H1 (cell line): ENCODE results near the gene TMEM187. TPM values are rescaled to one million over a fixed set of nuclear protein-coding genes. Genes with fewer than 3 reads are reported as not detected.

Experiments used
- CTCF ChIA-PET: fragments of 300-600 bp; sonication (Branson Sonifier 250); formaldehyde crosslinking; loops from one replicate; lab custom pipeline; 2021; ENCODE audit not compliant: partially characterized antibody; lab: Charles Lee
- POLR2A ChIA-PET: fragments of 300-600 bp; sonication (Branson Sonifier 250); formaldehyde crosslinking; loops from one replicate; lab custom pipeline; 2021; ENCODE audit warnings: inconsistent platforms; ENCODE audit not compliant: partially characterized antibody; lab: Charles Lee
- DNase-seq, 2 experiments: peaks; one replicate each; pipeline versions ENCODE4 v3.0.0 to v3.0.0-alpha.2; 2010 to 2022; ENCODE audit warnings: low spot score in 2 of 2, low read depth in 1 of 2, mixed read lengths in 1 of 2
- FAIRE-seq: peaks from 2 replicates; lab custom pipeline; 2011; peaks lifted over from hg19 to GRCh38; lab: Jason Lieb, UNC
- H2AFZ ChIP-seq: 2 replicates; pipeline ENCODE4 v1.8.1; 2012; ENCODE audit warnings: low read length, inconsistent platforms
- H2AK5ac ChIP-seq: 2 replicates; pipeline ENCODE4 v1.6.1; 2013; ENCODE audit warnings: low read depth, low read length
- H2BK120ac ChIP-seq: replicated peaks from 2 replicates; pipeline ENCODE3; 2013; ENCODE audit warnings: low read depth, low read length, inconsistent platforms
- H2BK12ac ChIP-seq: 2 replicates; pipeline ENCODE4 v1.6.1; 2013; ENCODE audit warnings: low read depth, low read length
- H2BK15ac ChIP-seq: 2 replicates; pipeline ENCODE4 v1.6.1; 2013; ENCODE audit warnings: low read length
- H2BK20ac ChIP-seq: 2 replicates; pipeline ENCODE4 v1.6.1; 2013; ENCODE audit warnings: low read length
- H2BK5ac ChIP-seq: 2 replicates; pipeline ENCODE4 v1.6.1; 2013; ENCODE audit warnings: low read depth, low read length
- H3K14ac ChIP-seq: 2 replicates; pipeline ENCODE4 v1.6.1; 2013; ENCODE audit warnings: inconsistent platforms; ENCODE audit not compliant: insufficient read length
- H3K18ac ChIP-seq: 2 replicates; pipeline ENCODE4 v1.6.1; 2013; ENCODE audit warnings: low read length; ENCODE audit errors: extremely low read depth
- H3K23ac ChIP-seq: 2 replicates; pipeline ENCODE4 v1.6.1; 2013; ENCODE audit warnings: inconsistent platforms; ENCODE audit not compliant: insufficient read length
- H3K23me2 ChIP-seq: 2 replicates; pipeline ENCODE4 v1.6.1; 2013; ENCODE audit warnings: low read depth, low read length
- H3K27ac ChIP-seq: 2 replicates; pipeline ENCODE4 v1.6.1; 2011; ENCODE audit warnings: low read depth, low read length, inconsistent platforms
- H3K27me3 ChIP-seq, 4 experiments: replicated peaks in 1 of 4; 1 replicate in 1 of 4; 2 replicates in 3 of 4; pipeline versions ENCODE4 v1.6.1 to v1.8.1; 2011 to 2013; ENCODE audit warnings: low read length in 3 of 4, mild to moderate bottlenecking in 3 of 4, inconsistent platforms in 2 of 4, mixed read lengths in 2 of 4, moderate library complexity in 1 of 4; ENCODE audit not compliant: control insufficient read depth in 3 of 4, insufficient read depth in 3 of 4; ENCODE audit errors: extremely low read depth in 1 of 4
- H3K36me3 ChIP-seq, 4 experiments: 2 replicates each; pipeline versions ENCODE4 v1.6.1 to v1.8.1; 2011 to 2013; ENCODE audit warnings: mild to moderate bottlenecking in 4 of 4, low read length in 3 of 4, moderate library complexity in 2 of 4, control low read depth in 1 of 4, inconsistent platforms in 1 of 4; ENCODE audit not compliant: insufficient read depth in 4 of 4, control insufficient read depth in 2 of 4
- H3K4ac ChIP-seq: replicated peaks from 2 replicates; pipeline ENCODE3; 2013; ENCODE audit warnings: low read length, low read depth, mixed read lengths, inconsistent platforms; ENCODE audit not compliant: insufficient read length
- H3K4me1 ChIP-seq, 4 experiments: replicated peaks in 1 of 4; 1 replicate in 1 of 4; 2 replicates in 3 of 4; pipeline versions ENCODE4 v1.6.1 to v1.8.1; 2011 to 2013; ENCODE audit warnings: low read length in 3 of 4, inconsistent platforms in 2 of 4, mixed read lengths in 1 of 4; ENCODE audit not compliant: insufficient read depth in 4 of 4, control insufficient read depth in 3 of 4
- H3K4me2 ChIP-seq, 2 experiments: 2 replicates each; pipeline versions ENCODE4 v1.6.1 to v1.8.1; 2011 to 2013; ENCODE audit warnings: low read depth in 2 of 2, low read length in 2 of 2, control low read depth in 1 of 2, inconsistent platforms in 1 of 2, mild to moderate bottlenecking in 1 of 2; ENCODE audit not compliant: insufficient read depth in 1 of 2
- H3K4me3 ChIP-seq, 4 experiments: fragments of 200-600, 300-600 bp in 1 of 4; sonication (generic), shearing (Covaris generic), sonication (Bioruptor Twin) in 1 of 4; 2 replicates each; pipeline versions ENCODE4 v1.5.1 to v1.8.1; 2011 to 2016; ENCODE audit warnings: low read length in 4 of 4, low read depth in 3 of 4, control low read depth in 2 of 4, inconsistent platforms in 2 of 4, mild to moderate bottlenecking in 2 of 4, mixed read lengths in 1 of 4, moderate library complexity in 1 of 4; ENCODE audit not compliant: insufficient read depth in 2 of 4; ENCODE audit errors: extremely low read depth in 1 of 4
- H3K56ac ChIP-seq: replicated peaks from 2 replicates; pipeline ENCODE3; 2013; ENCODE audit warnings: low read depth, mild to moderate bottlenecking, mixed read lengths, low read length, inconsistent platforms; ENCODE audit not compliant: insufficient read length
- H3K79me1 ChIP-seq: 2 replicates; pipeline ENCODE4 v1.6.1; 2013; ENCODE audit warnings: low read depth, low read length, control low read depth
- H3K79me2 ChIP-seq, 2 experiments: 2 replicates each; pipeline versions ENCODE4 v1.6.1 to v1.8.1; 2012 to 2013; ENCODE audit warnings: low read length in 2 of 2, mild to moderate bottlenecking in 2 of 2, inconsistent platforms in 1 of 2; ENCODE audit not compliant: insufficient read depth in 2 of 2, control insufficient read depth in 1 of 2
- H3K9ac ChIP-seq, 4 experiments: replicated peaks in 1 of 4; 1 replicate in 1 of 4; 2 replicates in 3 of 4; pipeline versions ENCODE4 v1.6.1 to v1.8.1; 2011 to 2013; ENCODE audit warnings: low read depth in 3 of 4, low read length in 3 of 4, control low read depth in 2 of 4, mild to moderate bottlenecking in 2 of 4, moderate library complexity in 2 of 4, inconsistent platforms in 1 of 4; ENCODE audit errors: extremely low read depth in 1 of 4
- H3K9me3 ChIP-seq, 2 experiments: 2 replicates each; pipeline versions ENCODE4 v1.6.1 to v1.8.1; 2012 to 2013; ENCODE audit warnings: mild to moderate bottlenecking in 2 of 2, moderate library complexity in 2 of 2, control low read depth in 1 of 2, inconsistent platforms in 1 of 2, low read depth in 1 of 2, low read length in 1 of 2, mixed read lengths in 1 of 2; ENCODE audit not compliant: insufficient read depth in 2 of 2
- H4K20me1 ChIP-seq, 2 experiments: replicated peaks in 1 of 2; 2 replicates each; pipeline versions ENCODE3 to v1.8.1; 2011 to 2013; ENCODE audit warnings: inconsistent platforms in 2 of 2, low read length in 2 of 2, mild to moderate bottlenecking in 1 of 2; ENCODE audit not compliant: insufficient read depth in 2 of 2, control insufficient read depth in 1 of 2
- H4K5ac ChIP-seq: 2 replicates; pipeline ENCODE4 v1.6.1; 2013; ENCODE audit warnings: low read length, low read depth, mixed read lengths, inconsistent platforms; ENCODE audit not compliant: insufficient read length
- H4K8ac ChIP-seq: 2 replicates; pipeline ENCODE4 v1.8.0; 2013; ENCODE audit warnings: mild to moderate bottlenecking, moderate library complexity, low read length, inconsistent platforms; ENCODE audit not compliant: insufficient read depth; ENCODE audit errors: extremely low read depth
- H4K91ac ChIP-seq: replicated peaks from 2 replicates; pipeline ENCODE3; 2013; ENCODE audit warnings: low read length, mixed read lengths, inconsistent platforms; ENCODE audit not compliant: insufficient read length
- ATF2 ChIP-seq: IDR thresholded peaks from 2 replicates; pipeline ENCODE4 v1.6.1; 2012; ENCODE audit warnings: low read length, inconsistent platforms
- KDM4A ChIP-seq: IDR thresholded peaks from one replicate; pipeline ENCODE4 v1.7.1; 2012; ENCODE audit warnings: low read depth, mild to moderate bottlenecking, moderate library complexity, low read length, inconsistent platforms; ENCODE audit not compliant: severe bottlenecking
- RBBP5 ChIP-seq: IDR thresholded peaks from 2 replicates; pipeline ENCODE4 v1.7.1; 2012; ENCODE audit warnings: low read depth, mild to moderate bottlenecking, inconsistent platforms, low read length, moderate library complexity, borderline replicate concordance
- SAP30 ChIP-seq: fragments of 300-600 bp; sonication (generic); IDR thresholded peaks from 2 replicates; pipeline ENCODE4 v1.7.1; 2012; ENCODE audit warnings: low read length, moderate library complexity, mild to moderate bottlenecking, inconsistent platforms; ENCODE audit not compliant: insufficient read depth, insufficient replicate concordance
- SIN3A ChIP-seq, 2 experiments: IDR thresholded peaks in 1 of 2; conservative IDR thresholded peaks in 1 of 2; 2 replicates each; pipeline ENCODE4 v1.6.1; 2011 to 2012; ENCODE audit warnings: low read length in 2 of 2, improper control_type of control experiment in 1 of 2, low read depth in 1 of 2, mild to moderate bottlenecking in 1 of 2
- WGBS, 2 experiments: shearing (Covaris generic) in 1 of 2; methylation state at CpG; one replicate each; pipeline versions ENCODE4 v1.1.6 to v1.1.7; 2013 to 2015; ENCODE audit warnings: low lambda C conversion rate in 2 of 2, mixed read lengths in 2 of 2, inconsistent platforms in 1 of 2, low coverage in 1 of 2, missing lambda C conversion rate in 1 of 2; ENCODE audit not compliant: insufficient replicate concordance in 2 of 2, insufficient coverage in 1 of 2, insufficient read length in 1 of 2; ENCODE audit errors: extremely low coverage in 1 of 2, missing lambda C conversion rate in 1 of 2; 5-methylcytosine and 5-hydroxymethylcytosine counted together
- polyA plus RNA-seq, 7 experiments: library from polyadenylated mRNA; depleted of rRNA in 3 of 7; stranded (reverse) in 5 of 7; unstranded in 2 of 7; fragments of >200 nt in 5 of 7; fragments of 200-250 nt in 2 of 7; gene quantifications; 1 replicate in 5 of 7; 2 replicates in 1 of 7; 4 replicates in 1 of 7; pipeline versions ENCODE4 v1.2.1 to v1.2.3, GENCODE V29; 2011 to 2013; ENCODE audit warnings: missing spikeins in 2 of 7, mixed read lengths in 2 of 7
- total RNA-seq: library from RNA; stranded (reverse); fragmentation: NEBNext Ultra II Directional; extraction: Animal tissue kit (Norgen Biotek cat#: 25700); gene quantifications from 2 replicates; pipeline ENCODE4 v1.2.1, GENCODE V29; 2021

Gene TMEM187
- total and polyA plus RNA-seq, 2 of the 8 experiments (the other 6 are each of a cell fraction or from before 2014, with no cell fraction given), result 5.0 to 14.5 TPM

- no peak overlapping the region for H2AK5ac ChIP-seq
- no peak overlapping the region for H2BK120ac ChIP-seq
- H3K36me3 ChIP-seq, result peaks cover 4 to 33% (median 20%) of the 10 kb centered on the region in 4 experiments
- H2BK15ac ChIP-seq, result no peak overlapping the region
- no peak overlapping the region for H2BK5ac ChIP-seq
- no peaks in the 10 kb centered on the region; the same call in 1 of the 2 replicates for H3K79me1 ChIP-seq
- no peak overlapping the region for H4K5ac ChIP-seq
- no peak overlapping the region for H3K9ac ChIP-seq
- H3K4me1 ChIP-seq, result peaks cover 4 to 21% (median 13%) of the 10 kb centered on the region in 4 experiments
- H3K4me3 ChIP-seq, result no peak overlapping the region
- H3K27ac ChIP-seq, result no peak overlapping the region
- POLR2A ChIA-PET, result interaction anchor here (0.7 to 2.4 kb wide), 3 partner anchors 31 to 62 kb away, joined by 3 to 11 read pairs (median 3); partner anchors contain the start of gene NAA10
- WGBS, 2 experiments, result 96% methylated on average over 5 of the region's 5 CpGs; no CpG with 5 or more reads in 1 of the 2 experiments
- no peak overlapping the region for H4K91ac ChIP-seq
- H3K4me2 ChIP-seq, result no peak overlapping the region
- peaks cover 44 to 80% of the 10 kb centered on the region in 2 experiments for H3K79me2 ChIP-seq
- no peak overlapping the region for H2AFZ ChIP-seq
- no peaks in the 10 kb centered on the region for H3K27me3 ChIP-seq
- H3K9me3 ChIP-seq, result no peaks in the 10 kb centered on the region
- H3K14ac ChIP-seq, result no peak overlapping the region
- no peak overlapping the region for H4K8ac ChIP-seq
- peaks cover 4% of the 10 kb centered on the region; the same call in 1 of the 2 replicates for H3K23me2 ChIP-seq
- peaks cover 18 to 36% of the 10 kb centered on the region in 2 experiments for H4K20me1 ChIP-seq
- H3K18ac ChIP-seq, result no peak overlapping the region
- no peak for DNase-seq
- CTCF ChIA-PET, result interaction anchor here (0.8 to 11.2 kb wide), 2 partner anchors 17 to 26 kb away, joined by 3 to 102 read pairs; partner anchors contain the start of gene RENBP
- H3K56ac ChIP-seq, result no peak overlapping the region
- H2BK20ac ChIP-seq, result no peak overlapping the region
- FAIRE-seq, result no peak
- H3K4ac ChIP-seq, result no peak overlapping the region
- no peak overlapping the region for H3K23ac ChIP-seq
- no peak overlapping the region for H2BK12ac ChIP-seq
- no peak for TF ChIP-seq SAP30
- TF ChIP-seq RBBP5, result no peak
- TF ChIP-seq ATF2, result no peak
- no peak for TF ChIP-seq SIN3A (conservative IDR thresholded peaks at IDR 0.05 in 1 of 2, IDR thresholded peaks at IDR 0.05 in 1 of 2; ENCODE audit: low read depth in 1 of 2, low read length in 2 of 2)
- no peak for TF ChIP-seq KDM4A
Observed at GRCh38 chrX:153965406-153965805, 7.1 kb upstream of the TMEM187 start.
